ENCODE results near the gene NAGK.

DNA sequence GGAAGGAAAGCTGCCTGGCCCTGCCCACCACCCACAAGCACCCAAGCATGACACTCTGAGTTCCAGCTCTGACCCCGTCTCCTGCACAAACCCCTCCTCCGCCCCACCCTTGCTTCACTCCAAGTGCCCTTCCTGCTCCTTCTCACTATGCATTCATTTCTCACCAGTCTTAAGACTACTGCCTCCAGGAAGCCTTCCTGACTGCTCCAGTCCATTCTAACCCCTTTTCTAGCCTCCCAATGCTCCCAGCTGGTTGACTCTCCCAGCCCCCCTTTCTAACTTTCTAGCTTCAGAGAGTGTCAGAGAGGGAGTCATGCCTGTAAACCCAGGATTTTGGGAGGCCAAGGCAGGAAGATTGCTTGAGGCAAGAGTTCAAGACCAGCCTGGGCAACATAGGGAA lies 8.2 kb upstream of the NAGK start:
- TF ChIP-seq, protein P1, sequence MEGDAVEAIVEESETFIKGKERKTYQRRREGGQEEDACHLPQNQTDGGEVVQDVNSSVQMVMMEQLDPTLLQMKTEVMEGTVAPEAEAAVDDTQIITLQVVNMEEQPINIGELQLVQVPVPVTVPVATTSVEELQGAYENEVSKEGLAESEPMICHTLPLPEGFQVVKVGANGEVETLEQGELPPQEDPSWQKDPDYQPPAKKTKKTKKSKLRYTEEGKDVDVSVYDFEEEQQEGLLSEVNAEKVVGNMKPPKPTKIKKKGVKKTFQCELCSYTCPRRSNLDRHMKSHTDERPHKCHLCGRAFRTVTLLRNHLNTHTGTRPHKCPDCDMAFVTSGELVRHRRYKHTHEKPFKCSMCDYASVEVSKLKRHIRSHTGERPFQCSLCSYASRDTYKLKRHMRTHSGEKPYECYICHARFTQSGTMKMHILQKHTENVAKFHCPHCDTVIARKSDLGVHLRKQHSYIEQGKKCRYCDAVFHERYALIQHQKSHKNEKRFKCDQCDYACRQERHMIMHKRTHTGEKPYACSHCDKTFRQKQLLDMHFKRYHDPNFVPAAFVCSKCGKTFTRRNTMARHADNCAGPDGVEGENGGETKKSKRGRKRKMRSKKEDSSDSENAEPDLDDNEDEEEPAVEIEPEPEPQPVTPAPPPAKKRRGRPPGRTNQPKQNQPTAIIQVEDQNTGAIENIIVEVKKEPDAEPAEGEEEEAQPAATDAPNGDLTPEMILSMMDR (IDR thresholded peaks at IDR 0.05; ENCODE audit: borderline replicate concordance, extremely low read depth, low read length, poor library complexity, severe bottlenecking) = no peak
- TF ChIP-seq EZH2 (IDR thresholded peaks at IDR 0.05; ENCODE audit: borderline replicate concordance, low read depth, low read length, severe bottlenecking) = no peak
